GM12878 (cell line): ENCODE measurements around the gene OR2AJ1. TPM values are rescaled to one million over a fixed set of nuclear protein-coding genes. Genes with fewer than 3 reads are reported as not detected.

ENCODE experiments used
- ATAC-seq: fragments of 200-7000 bp; cut with Tn5 transposase; 3 replicates; pipeline ENCODE4 v1.9.1; 2020; ENCODE audit warnings: mild to moderate bottlenecking, moderate library complexity
- BruUV-seq: library from RNA; stranded (reverse); fragments of 400-500 nt; replicated peaks from 2 replicates; lab custom pipeline; 2021; lab: Mats Ljungman, UMichigan
- CTCF ChIA-PET: fragments of 300-600 bp; sonication (Branson Sonifier 250); formaldehyde crosslinking; extraction: SDS; loops from one replicate; lab custom pipeline; 2021; ENCODE audit warnings: inconsistent platforms; lab: Yijun Ruan, JAX
- POLR2A ChIA-PET: fragments of 350-600 bp; formaldehyde crosslinking; extraction: SDS; loops from one replicate; lab custom pipeline; 2021; ENCODE audit warnings: inconsistent platforms; lab: Charles Lee
- RAD21 ChIA-PET: fragments of 300-600 bp; sonication (Branson Sonifier 250); formaldehyde crosslinking; loops from one replicate; lab custom pipeline; 2023; ENCODE audit warnings: antibody characterized with exemption; ENCODE audit not compliant: unreplicated experiment; lab: Charles Lee
- SMC1A ChIA-PET: fragments of 300-600 bp; sonication (Branson Sonifier 250); formaldehyde crosslinking; loops from one replicate; lab custom pipeline; 2023; ENCODE audit not compliant: unreplicated experiment, uncharacterized antibody; lab: Charles Lee
- DNase-seq: peaks from one replicate; pipeline ENCODE4 v3.0.0-alpha.2; 2011; ENCODE audit warnings: low read depth, low spot score
- FAIRE-seq: peaks from 3 replicates; lab custom pipeline; 2011; peaks lifted over from hg19 to GRCh38; lab: Jason Lieb, UNC
- H2AFZ ChIP-seq: 2 replicates; pipeline ENCODE4 v1.6.0; 2011; ENCODE audit warnings: low read depth, low read length, control low read depth; ENCODE audit not compliant: control insufficient read depth
- H3K27ac ChIP-seq: 2 replicates; pipeline ENCODE4 v1.5.1; 2011; ENCODE audit warnings: control low read depth; ENCODE audit not compliant: control insufficient read depth, insufficient read depth
- H3K27me3 ChIP-seq, 2 experiments: replicated peaks in 1 of 2; 2 replicates each; pipeline versions ENCODE4 v1.6.0 to v1.6.1; 2011; ENCODE audit warnings: low read length in 1 of 2; ENCODE audit not compliant: control insufficient read depth in 2 of 2, insufficient read depth in 2 of 2
- H3K36me3 ChIP-seq, 2 experiments: 2 replicates each; pipeline ENCODE4 v1.5.1; 2011; ENCODE audit warnings: low read length in 1 of 2; ENCODE audit not compliant: control insufficient read depth in 2 of 2, insufficient read depth in 2 of 2
- H3K4me1 ChIP-seq: 2 replicates; pipeline ENCODE4 v1.6.1; 2011; ENCODE audit warnings: mild to moderate bottlenecking, low read length, moderate library complexity, mixed read lengths; ENCODE audit not compliant: control insufficient read depth, insufficient read depth
- H3K4me2 ChIP-seq: 2 replicates; pipeline ENCODE4 v1.6.0; 2011; ENCODE audit warnings: control low read depth; ENCODE audit not compliant: control insufficient read depth, insufficient read depth
- H3K4me3 ChIP-seq: fragments of 200-600 bp; sonication (generic); 2 replicates; pipeline ENCODE4 v1.5.1; 2016
- H3K79me2 ChIP-seq: 2 replicates; pipeline ENCODE4 v1.6.0; 2011; ENCODE audit warnings: low read length; ENCODE audit not compliant: control insufficient read depth, insufficient read depth
- H3K9ac ChIP-seq: 2 replicates; pipeline ENCODE4 v1.8.0; 2011; ENCODE audit warnings: low read length, control low read depth, mixed read lengths; ENCODE audit not compliant: control insufficient read depth, insufficient read depth
- H3K9me3 ChIP-seq: replicated peaks from 3 replicates; pipeline ENCODE4 v1.5.1; 2011; ENCODE audit warnings: mild to moderate bottlenecking, low read length; ENCODE audit not compliant: control insufficient read depth, insufficient read depth
- H4K20me1 ChIP-seq: 2 replicates; pipeline ENCODE4 v1.6.0; 2011; ENCODE audit not compliant: control insufficient read depth, insufficient read depth
- BACH1 ChIP-seq: fragments of 450-650 bp; IDR thresholded peaks from 2 replicates; pipeline ENCODE4 v1.6.1; 2017; ENCODE audit warnings: mild to moderate bottlenecking, borderline replicate concordance
- CEBPB ChIP-seq, 2 experiments: fragments of 150-350 bp in 1 of 2; IDR thresholded peaks; 2 replicates each; pipeline ENCODE4 v1.6.1; 2012 to 2014; ENCODE audit warnings: low read depth in 2 of 2, low read length in 2 of 2, borderline replicate concordance in 1 of 2, inconsistent platforms in 1 of 2
- CHD4 ChIP-seq: fragments of 200-600 bp; sonication (generic); IDR thresholded peaks from 2 replicates; pipeline ENCODE4 v1.6.1; 2016; ENCODE audit warnings: mild to moderate bottlenecking
- DPF2 ChIP-seq: fragments of 450-650 bp; IDR thresholded peaks from 2 replicates; pipeline ENCODE4 v1.6.1; 2017; ENCODE audit warnings: mild to moderate bottlenecking
- HDAC6 ChIP-seq: fragments of 200-600 bp; sonication (generic); IDR thresholded peaks from one replicate; pipeline ENCODE4 v1.8.0; 2017; ENCODE audit warnings: antibody characterized with exemption; ENCODE audit not compliant: unreplicated experiment
- HDGF ChIP-seq: fragments of 450-650 bp; IDR thresholded peaks from 2 replicates; pipeline ENCODE4 v1.6.1; 2016; ENCODE audit warnings: antibody characterized with exemption
- IKZF2 ChIP-seq, 2 experiments: fragments of 450-650 bp; IDR thresholded peaks; 2 replicates each; pipeline ENCODE4 v1.6.1; 2017; ENCODE audit warnings: mild to moderate bottlenecking in 2 of 2, moderate library complexity in 2 of 2
- KDM1A ChIP-seq: fragments of 200-600 bp; sonication (generic); IDR thresholded peaks from 2 replicates; pipeline ENCODE4 v1.6.1; 2016; ENCODE audit warnings: borderline replicate concordance
- LARP7 ChIP-seq: fragments of 450-650 bp; IDR thresholded peaks from 2 replicates; pipeline ENCODE4 v1.6.1; 2017; ENCODE audit warnings: mild to moderate bottlenecking
- NFYA ChIP-seq: IDR thresholded peaks from 2 replicates; pipeline ENCODE4 v1.6.1; 2011; ENCODE audit warnings: low read depth, mild to moderate bottlenecking, low read length, improper control_type of control experiment, borderline replicate concordance
- PML ChIP-seq: IDR thresholded peaks from 2 replicates; pipeline ENCODE4 v1.6.1; 2012; ENCODE audit warnings: low read length, inconsistent platforms
- RAD21 ChIP-seq: IDR thresholded peaks from 2 replicates; pipeline ENCODE4 v1.6.1; 2011; ENCODE audit warnings: mild to moderate bottlenecking, low read depth, low read length, moderate library complexity; ENCODE audit not compliant: insufficient read depth
- RFX5 ChIP-seq: IDR thresholded peaks from 2 replicates; pipeline ENCODE4 v1.6.1; 2011; ENCODE audit warnings: low read depth, low read length, improper control_type of control experiment
- SIN3A ChIP-seq: IDR thresholded peaks from 2 replicates; pipeline ENCODE4 v1.6.1; 2012; ENCODE audit warnings: low read depth, low read length, improper control_type of control experiment
- SREBF1 ChIP-seq: IDR thresholded peaks from 2 replicates; pipeline ENCODE4 v1.6.1; 2012; ENCODE audit warnings: mild to moderate bottlenecking, low read length
- STAT1 ChIP-seq: fragments of 450-650 bp; conservative IDR thresholded peaks from 2 replicates; pipeline ENCODE4 v1.6.1; 2014; ENCODE audit warnings: antibody characterized with exemption, mild to moderate bottlenecking
- TCF7 ChIP-seq: IDR thresholded peaks from 2 replicates; pipeline ENCODE4 v1.6.1; 2014; ENCODE audit warnings: antibody characterized with exemption, borderline replicate concordance
- YY1 ChIP-seq: IDR thresholded peaks from 2 replicates; pipeline ENCODE4 v1.6.1; 2011; ENCODE audit warnings: low read depth, mild to moderate bottlenecking, low read length
- WGBS: methylation state at CpG from one replicate; pipeline ENCODE4 v1.1.6; 2016; ENCODE audit warnings: low lambda C conversion rate; ENCODE audit not compliant: insufficient replicate concordance, insufficient coverage; ENCODE audit errors: missing lambda C conversion rate; 5-methylcytosine and 5-hydroxymethylcytosine counted together
- in situ Hi-C: fragments of 300-500 bp; cut with MboI; formaldehyde crosslinking; loops from 9 replicates; pipeline ENCODE4 v1.14.3; 2018; ENCODE audit warnings: mixed read lengths
- intact Hi-C: fragments of 100-400 bp; cut with micrococcal nuclease; formaldehyde crosslinking; loops from one replicate; pipeline ENCODE4 v1.14.2; 2022; ENCODE audit not compliant: unreplicated experiment
- polyA plus RNA-seq, 11 experiments: library from polyadenylated mRNA; depleted of rRNA in 4 of 11; unstranded in 6 of 11; stranded (reverse) in 5 of 11; fragments of >200 nt; fragmentation: Nextera tagmentation in 4 of 11; fragmentation: Illumina TruSeq in 1 of 11; extraction: Ambion mirVana in 4 of 11; extraction: Trizol in 1 of 11; gene quantifications; 1 replicate in 1 of 11; 2 replicates in 10 of 11; pipeline versions ENCODE4 v1.2.1 to v1.2.3, GENCODE V29; 2011 to 2016; ENCODE audit warnings: inconsistent platforms in 2 of 11, missing spikeins in 2 of 11, low read depth in 1 of 11
- total RNA-seq, 4 experiments: library from RNA; depleted of rRNA in 3 of 4; stranded (reverse); fragments of >200 nt in 3 of 4; fragmentation: Illumina TruSeq in 1 of 4; extraction: Trizol in 1 of 4; gene quantifications; 2 replicates each; pipeline versions ENCODE4 v1.2.1 to v1.2.3, GENCODE V29; 2013 to 2021
- TF ChIP-seq, protein P1 (sequence below): IDR thresholded peaks from 2 replicates; pipeline ENCODE4 v1.6.1; 2012; ENCODE audit warnings: low read depth, low read length, improper control_type of control experiment
- TF ChIP-seq, protein P2 (sequence below), 3 experiments: IDR thresholded peaks in 2 of 3; conservative IDR thresholded peaks in 1 of 3; 2 replicates each; pipeline ENCODE4 v1.5.1; 2011; ENCODE audit warnings: low read depth in 3 of 3, low read length in 3 of 3, mild to moderate bottlenecking in 3 of 3, control low read depth in 2 of 3, moderate library complexity in 2 of 3, inconsistent platforms in 1 of 3, mixed read lengths in 1 of 3; ENCODE audit not compliant: control insufficient read depth in 2 of 3, insufficient read depth in 1 of 3; ENCODE audit errors: extremely low read depth in 1 of 3

OR2AJ1 gene
- total and polyA plus RNA-seq, 10 of the 15 experiments (the other 5 are each of a cell fraction or from before 2014, with no cell fraction given): not detected

DNA sequence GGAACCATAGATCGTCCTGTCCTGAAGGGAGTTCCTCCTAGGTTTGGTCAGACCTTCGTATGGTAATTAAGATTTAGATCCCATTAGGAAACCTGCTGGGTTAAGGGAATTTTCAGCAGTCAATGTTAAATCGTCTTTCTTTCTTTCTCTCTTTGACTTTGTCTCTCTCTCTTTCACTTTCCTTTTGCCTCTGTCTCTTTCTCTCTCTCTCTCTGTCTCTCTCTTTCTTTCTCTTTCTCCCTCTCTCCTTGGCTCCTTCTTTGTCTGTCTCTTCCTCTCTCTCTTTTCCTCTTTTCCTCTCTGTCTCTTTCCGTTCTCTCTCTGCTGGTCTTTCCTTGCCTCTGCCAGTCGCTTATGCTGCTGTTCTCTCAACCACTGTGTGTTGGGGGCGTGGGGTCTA, 20.6 kb upstream of the OR2AJ1 start:
- Histone ChIP-seq H4K20me1 (no peaks in the 10 kb centered on the region), H3K4me3 (no peak overlapping the region), H2AFZ (no peak overlapping the region), H3K27me3 (no peaks in the 10 kb centered on the region), H3K79me2 (no peaks in the 10 kb centered on the region), H3K27ac (no peak overlapping the region), H3K9me3 (no peaks in the 10 kb centered on the region), H3K4me2 (no peak overlapping the region), H3K36me3 (no peaks in the 10 kb centered on the region), H3K9ac (no peak overlapping the region), H3K4me1 (no peaks in the 10 kb centered on the region)
- WGBS: 21% methylated on average over 5 of the region's 6 CpGs
- DNase-seq (no peak), ATAC-seq (no peak), FAIRE-seq (no peak)
- in situ Hi-C loops: no loop called here
- TF ChIP-seq RFX5 (no peak), SIN3A (no peak), NFYA (no peak), YY1 (no peak), RAD21 (no peak), HDAC6 (no peak)
- TF ChIP-seq, protein P1, sequence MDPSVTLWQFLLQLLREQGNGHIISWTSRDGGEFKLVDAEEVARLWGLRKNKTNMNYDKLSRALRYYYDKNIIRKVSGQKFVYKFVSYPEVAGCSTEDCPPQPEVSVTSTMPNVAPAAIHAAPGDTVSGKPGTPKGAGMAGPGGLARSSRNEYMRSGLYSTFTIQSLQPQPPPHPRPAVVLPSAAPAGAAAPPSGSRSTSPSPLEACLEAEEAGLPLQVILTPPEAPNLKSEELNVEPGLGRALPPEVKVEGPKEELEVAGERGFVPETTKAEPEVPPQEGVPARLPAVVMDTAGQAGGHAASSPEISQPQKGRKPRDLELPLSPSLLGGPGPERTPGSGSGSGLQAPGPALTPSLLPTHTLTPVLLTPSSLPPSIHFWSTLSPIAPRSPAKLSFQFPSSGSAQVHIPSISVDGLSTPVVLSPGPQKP: no peak
- ChIA-PET CTCF (no interaction called here), POLR2A (no interaction called here), RAD21 (no interaction called here), SMC1A (no interaction called here)
- no TSS peak for BruUV-seq
- intact Hi-C loops: no loop called here

DNA sequence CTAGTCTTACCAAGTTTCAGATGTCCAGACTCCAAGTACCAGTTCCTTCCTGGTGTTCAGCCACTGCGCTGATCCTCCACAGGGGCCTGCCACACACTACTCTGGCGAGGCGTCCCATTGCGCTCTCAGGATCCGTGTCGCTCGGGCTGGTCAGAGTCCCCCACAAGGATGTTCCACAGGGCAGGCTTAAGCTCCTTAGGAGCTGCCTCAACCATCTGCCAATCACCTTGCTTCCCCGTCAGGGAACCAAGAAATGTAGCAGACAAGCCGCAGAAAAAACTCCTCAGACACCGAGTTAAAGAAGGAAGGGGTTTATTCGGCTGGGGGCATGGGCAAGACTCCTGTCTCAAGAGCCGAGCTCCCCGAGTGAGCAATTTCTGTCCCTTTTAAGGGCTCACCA, 19.5 kb upstream of the OR2AJ1 start:
- Histone ChIP-seq H3K9ac (no peak overlapping the region), H2AFZ (no peak overlapping the region), H3K4me3 (no peak overlapping the region), H3K27ac (no peak overlapping the region), H4K20me1 (no peaks in the 10 kb centered on the region), H3K36me3 (no peaks in the 10 kb centered on the region), H3K4me1 (no peaks in the 10 kb centered on the region), H3K79me2 (no peaks in the 10 kb centered on the region), H3K9me3 (no peaks in the 10 kb centered on the region), H3K27me3 (no peaks in the 10 kb centered on the region), H3K4me2 (no peak overlapping the region)
- BruUV-seq: no TSS peak
- no peak for TF ChIP-seq CHD4
- no peak for TF ChIP-seq CEBPB (IDR thresholded peaks at IDR 0.05; ENCODE audit: borderline replicate concordance in 1 of 2, low read depth in 2 of 2, low read length in 2 of 2)
- TF ChIP-seq KDM1A: no peak
- TF ChIP-seq STAT1: no peak
- no peak for TF ChIP-seq IKZF2 (IDR thresholded peaks at IDR 0.05)
- no peak for TF ChIP-seq TCF7
- TF ChIP-seq DPF2: no peak
- TF ChIP-seq, protein P2, sequence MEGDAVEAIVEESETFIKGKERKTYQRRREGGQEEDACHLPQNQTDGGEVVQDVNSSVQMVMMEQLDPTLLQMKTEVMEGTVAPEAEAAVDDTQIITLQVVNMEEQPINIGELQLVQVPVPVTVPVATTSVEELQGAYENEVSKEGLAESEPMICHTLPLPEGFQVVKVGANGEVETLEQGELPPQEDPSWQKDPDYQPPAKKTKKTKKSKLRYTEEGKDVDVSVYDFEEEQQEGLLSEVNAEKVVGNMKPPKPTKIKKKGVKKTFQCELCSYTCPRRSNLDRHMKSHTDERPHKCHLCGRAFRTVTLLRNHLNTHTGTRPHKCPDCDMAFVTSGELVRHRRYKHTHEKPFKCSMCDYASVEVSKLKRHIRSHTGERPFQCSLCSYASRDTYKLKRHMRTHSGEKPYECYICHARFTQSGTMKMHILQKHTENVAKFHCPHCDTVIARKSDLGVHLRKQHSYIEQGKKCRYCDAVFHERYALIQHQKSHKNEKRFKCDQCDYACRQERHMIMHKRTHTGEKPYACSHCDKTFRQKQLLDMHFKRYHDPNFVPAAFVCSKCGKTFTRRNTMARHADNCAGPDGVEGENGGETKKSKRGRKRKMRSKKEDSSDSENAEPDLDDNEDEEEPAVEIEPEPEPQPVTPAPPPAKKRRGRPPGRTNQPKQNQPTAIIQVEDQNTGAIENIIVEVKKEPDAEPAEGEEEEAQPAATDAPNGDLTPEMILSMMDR (IDR thresholded peaks at IDR 0.05 in 2 of 3, conservative IDR thresholded peaks at IDR 0.05 in 1 of 3; ENCODE audit: control insufficient read depth in 2 of 3, extremely low read depth in 1 of 3, insufficient read depth in 1 of 3, low read depth in 3 of 3, low read length in 3 of 3): no peak
- no peak for TF ChIP-seq SREBF1
- TF ChIP-seq RFX5: no peak
- no peak for TF ChIP-seq HDGF
- TF ChIP-seq BACH1: no peak
- no peak for TF ChIP-seq LARP7
- no peak for TF ChIP-seq PML
- 73% methylated on average over 13 of the region's 13 CpGs for WGBS
- intact Hi-C loops (no loop called here), in situ Hi-C loops (no loop called here)
- ATAC-seq (no peak), FAIRE-seq (no peak), DNase-seq (no peak)
- POLR2A ChIA-PET: no interaction called here
- RAD21 ChIA-PET: no interaction called here
- CTCF ChIA-PET: no interaction called here
- SMC1A ChIA-PET: no interaction called here
